Measurements from ENCODE around the gene SGSM2.

The SGSM2 gene

GRCh38 chr17:2387086-2388019 lies 50.1 kb downstream of the SGSM2 start:
- DNase-seq (ENCODE audit: low spot score): no peak

GRCh38 chr17:2388020-2388682 lies 50.9 kb downstream of the SGSM2 start:
- DNase-seq (ENCODE audit: low spot score): no peak

DNA sequence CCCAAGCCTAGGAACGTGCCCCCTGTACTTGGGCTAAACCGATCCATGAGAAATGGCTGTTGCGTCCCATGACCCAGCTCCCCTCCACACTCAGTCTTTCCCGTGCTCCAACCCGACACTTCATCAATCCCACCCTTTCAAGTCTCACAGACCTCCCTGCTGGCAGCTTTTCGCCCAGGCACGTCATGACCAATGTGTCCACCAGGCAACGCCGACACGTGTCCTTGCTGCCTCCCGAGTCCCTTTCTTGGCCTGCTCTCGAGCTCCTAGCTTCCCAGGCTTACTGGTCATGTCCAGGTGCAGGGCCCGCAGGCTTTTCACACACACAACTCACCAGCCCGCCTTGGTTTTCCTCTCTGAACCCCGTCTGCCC lies 51.4 kb downstream of the SGSM2 start:
- DNase-seq (ENCODE audit: low spot score): no peak

- no peak for DNase-seq (ENCODE audit: low spot score)
Measured at GRCh38 chr17:2390199-2390836, 53.0 kb downstream of the SGSM2 start.

DNA sequence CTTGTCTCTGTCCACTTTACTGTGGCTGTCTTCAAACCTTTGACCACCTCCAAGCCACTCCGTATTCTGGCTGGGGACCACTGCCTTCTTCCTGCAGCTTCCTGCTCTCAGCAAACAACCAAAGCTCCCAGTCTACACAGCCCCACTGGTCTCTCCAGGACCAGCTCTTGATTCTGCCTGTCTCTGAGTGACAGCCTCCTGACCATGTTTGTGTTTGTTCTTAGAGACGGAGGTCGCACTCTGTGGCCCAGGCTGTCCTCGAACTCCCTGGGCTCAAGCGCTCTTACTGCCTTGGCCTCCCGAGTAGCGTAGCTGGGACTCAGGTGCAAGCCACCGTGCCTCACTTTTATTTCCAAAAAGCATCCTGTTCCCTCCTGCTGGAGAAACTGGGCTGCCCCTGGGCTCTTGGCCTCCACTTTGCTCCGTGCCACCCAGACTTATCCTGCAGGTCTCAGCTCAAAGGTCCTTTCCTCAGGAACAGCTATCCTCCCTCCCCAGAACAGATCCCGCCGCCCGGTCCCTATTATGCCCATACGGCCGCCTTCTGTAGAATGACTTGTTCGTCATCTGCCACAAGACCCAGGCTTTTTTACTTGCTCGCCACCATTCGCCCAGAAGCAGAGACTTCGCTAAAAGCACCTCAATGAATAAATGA lies 54.4 kb downstream of the SGSM2 start:
- DNase-seq (ENCODE audit: low spot score): no peak

DNA sequence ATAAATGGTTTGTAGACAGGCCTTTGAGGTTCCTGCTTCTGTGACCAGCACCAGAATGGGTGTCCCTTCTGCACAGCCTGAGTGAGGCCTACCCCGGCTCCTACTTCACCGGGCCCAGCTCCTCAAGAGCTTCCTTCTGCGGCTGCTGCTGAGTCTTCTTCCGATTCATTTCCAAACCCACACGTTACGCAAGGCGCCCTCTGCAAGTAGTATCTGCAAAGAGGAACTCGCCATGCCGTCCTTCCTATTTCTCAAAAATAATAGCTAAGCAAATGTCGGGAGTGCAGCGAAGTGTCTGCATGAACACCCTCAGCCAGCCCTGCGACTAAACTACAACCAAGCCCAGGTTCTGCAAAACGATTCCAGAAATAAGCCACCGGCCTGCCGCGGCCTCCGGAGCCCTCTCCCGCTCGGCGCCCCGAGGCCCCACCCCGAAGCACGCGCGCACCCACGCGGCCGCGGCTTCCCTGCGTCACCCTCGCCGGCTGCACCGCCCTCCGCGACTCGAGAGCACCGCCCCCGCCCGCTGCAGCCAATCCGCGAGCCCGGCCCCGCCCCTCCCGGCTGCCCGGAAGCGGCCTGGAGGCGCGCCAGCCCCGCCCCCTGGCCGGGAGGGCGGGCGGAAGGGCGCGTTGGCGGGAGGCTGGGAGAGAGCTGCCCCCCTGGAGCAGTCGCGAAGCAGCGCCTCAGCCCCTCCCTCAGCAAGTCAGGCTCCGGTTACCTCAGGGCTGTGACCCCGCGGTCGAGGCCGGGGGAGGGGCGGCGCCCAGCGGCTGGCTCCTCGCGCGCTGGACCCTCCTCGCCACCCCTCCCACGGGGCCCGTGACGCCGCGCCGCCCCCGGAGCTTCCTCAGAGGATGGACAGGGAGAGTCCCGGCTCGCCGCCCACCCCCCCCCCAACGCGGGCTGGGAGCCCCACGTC lies 55.2 kb downstream of the SGSM2 start:
- peak; percentile 95 for DNase-seq (ENCODE audit: low spot score)

DNA sequence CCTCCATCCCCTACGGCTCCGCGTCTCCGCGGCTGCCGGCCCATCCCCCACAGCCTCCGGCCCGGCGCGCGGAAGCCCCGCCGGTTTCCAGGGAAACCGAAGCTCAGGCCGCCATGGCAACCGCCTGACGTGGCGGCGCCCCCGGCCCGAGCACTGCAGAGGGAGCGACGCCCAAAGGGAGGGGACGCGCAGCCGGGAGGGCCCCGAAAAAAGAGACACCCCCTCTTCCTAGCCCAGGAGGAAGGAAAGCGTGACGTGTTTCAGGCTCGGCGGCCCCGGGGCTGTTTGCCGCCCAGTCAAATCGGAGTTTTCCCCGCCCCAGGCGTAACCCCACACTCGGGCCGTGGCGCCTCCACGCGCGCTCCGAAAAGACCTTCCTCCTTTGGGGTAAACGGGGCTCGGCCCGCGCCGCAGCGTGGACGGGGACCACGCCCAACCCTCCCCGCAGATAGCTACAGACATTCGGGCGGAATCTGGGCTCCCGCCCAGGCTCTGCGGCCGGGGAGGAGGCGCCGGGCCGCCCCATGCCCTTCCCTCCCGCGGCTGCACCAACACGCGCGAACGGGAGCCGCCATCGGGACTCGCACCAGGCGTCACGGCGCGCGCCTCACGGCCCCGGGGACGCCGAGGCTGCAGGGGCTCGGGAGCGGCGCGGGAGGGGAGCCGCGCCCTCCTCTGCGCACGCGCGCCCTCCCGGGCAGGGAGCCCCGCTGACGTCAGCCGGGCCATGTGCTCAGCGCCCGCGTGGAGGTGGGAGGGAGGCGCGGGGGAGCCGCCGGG lies 56.1 kb downstream of the SGSM2 start:
- peak; percentile 91 for DNase-seq (ENCODE audit: low spot score)

- no peak for DNase-seq (ENCODE audit: low spot score)
Measured at GRCh38 chr17:2393954-2394749, 56.9 kb downstream of the SGSM2 start.

DNA sequence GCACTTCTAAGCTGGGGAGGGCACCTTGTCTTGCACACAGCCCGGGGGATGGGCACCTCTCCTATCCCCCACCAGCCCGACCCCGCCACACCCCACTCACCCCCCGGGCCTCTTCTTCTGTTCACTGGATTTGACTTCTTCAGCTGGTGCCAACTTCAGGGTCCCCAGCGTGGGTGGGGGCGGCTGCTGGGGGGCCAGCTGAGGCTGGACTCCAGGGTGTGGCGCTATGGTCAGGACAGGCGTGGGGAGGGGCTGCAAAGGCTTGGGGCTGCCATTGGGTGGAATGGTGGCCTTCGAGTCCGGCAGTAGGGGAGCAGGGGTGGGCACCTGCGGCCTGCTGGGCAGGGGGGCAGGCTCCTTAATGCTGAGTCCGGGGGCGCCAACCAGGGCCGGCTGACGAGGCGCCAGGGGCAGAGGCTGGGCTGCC lies 57.5 kb downstream of the SGSM2 start:
- no peak for DNase-seq (ENCODE audit: low spot score)

- no peak for DNase-seq (ENCODE audit: low spot score)
Measured at GRCh38 chr17:2395258-2396181, 58.2 kb downstream of the SGSM2 start.

- no peak for DNase-seq (ENCODE audit: low spot score)
Measured at GRCh38 chr17:2396192-2396567, 58.9 kb downstream of the SGSM2 start.

DNA sequence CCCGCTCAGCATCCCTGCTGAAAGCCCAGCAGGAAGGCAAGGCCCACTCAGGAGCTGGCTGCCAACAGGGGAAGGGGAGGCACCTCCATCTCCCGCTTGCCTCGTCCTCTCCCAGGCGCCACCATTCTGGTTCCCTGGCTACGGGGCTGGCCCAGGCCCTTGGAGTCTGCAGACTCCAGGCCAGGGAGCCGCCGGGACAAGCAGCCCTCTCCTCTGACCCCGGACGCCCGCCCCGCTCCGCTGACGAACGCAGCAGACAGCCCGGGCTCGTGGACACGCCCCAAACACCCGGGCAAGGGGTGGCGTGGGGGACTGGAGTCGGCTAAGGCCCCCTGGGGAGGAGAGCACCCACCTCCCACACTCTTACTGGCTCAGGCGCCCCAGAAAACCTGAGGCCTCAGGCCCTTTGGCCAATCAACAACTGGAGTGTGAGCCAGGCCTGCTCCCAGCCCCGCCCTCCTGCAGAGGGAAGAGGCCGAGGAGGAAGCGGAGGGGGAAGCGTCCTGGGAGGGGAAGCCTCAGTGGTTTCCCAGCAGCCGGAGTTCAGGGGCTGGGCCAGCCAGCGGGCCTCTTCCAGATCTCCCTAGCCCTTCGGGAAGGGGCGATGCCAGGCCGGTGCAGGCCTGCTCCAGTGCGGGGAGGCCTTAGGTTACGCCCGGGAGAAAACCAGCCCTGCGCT lies 59.4 kb downstream of the SGSM2 start:
- DNase-seq (ENCODE audit: low spot score): peak; percentile 36

GRCh38 chr17:2397247-2398171 lies 60.2 kb downstream of the SGSM2 start:
- DNase-seq (ENCODE audit: low spot score): no peak

- no peak for DNase-seq (ENCODE audit: low spot score)
Measured at GRCh38 chr17:2398182-2398581, 60.9 kb downstream of the SGSM2 start.

- DNase-seq (ENCODE audit: low spot score): peak; percentile 61
Measured at GRCh38 chr17:2398655-2399571, 61.6 kb downstream of the SGSM2 start.

All from CD4-positive, alpha-beta T cell treated with Interleukin-6 at 100 ng/mL for 8 hours (primary cell).